Sigmoid colon (tissue), 7 donors: Measurements from ENCODE around the gene DUSP11. TPM values are rescaled to one million over a fixed set of nuclear protein-coding genes. Genes with fewer than 3 reads are reported as not detected.

Experiments used
- DNase-seq: peaks from one replicate; pipeline ENCODE4 v3.0.0-alpha.2; 2019
- H3K27ac ChIP-seq, 4 donors: fragments of 200-600 bp; sonication (generic); one replicate each; pipeline ENCODE4 v1.5.1; 2016 to 2019; ENCODE audit warnings: mild to moderate bottlenecking in 1 of 4
- H3K27me3 ChIP-seq, 3 donors: fragments of 200-600 bp; sonication (generic); one replicate each; pipeline ENCODE4 v1.5.1; 2019; ENCODE audit warnings: mild to moderate bottlenecking in 1 of 3
- H3K36me3 ChIP-seq, 4 donors: fragments of 200-600 bp; sonication (generic); one replicate each; pipeline ENCODE4 v1.5.1; 2016 to 2019
- H3K4me1 ChIP-seq, 4 donors: fragments of 200-600 bp; sonication (generic); one replicate each; pipeline ENCODE4 v1.5.1; 2017 to 2019
- H3K4me3 ChIP-seq, 4 donors: fragments of 200-600 bp; sonication (generic); one replicate each; pipeline ENCODE4 v1.5.1; 2017 to 2019; ENCODE audit warnings: mild to moderate bottlenecking in 2 of 4, moderate library complexity in 1 of 4
- H3K9me3 ChIP-seq, 4 donors: fragments of 200-600 bp in 3 of 4; sonication (generic) in 3 of 4; one replicate each; pipeline versions ENCODE4 v1.5.1 to v1.6.1; 2013 to 2019
- EP300 ChIP-seq, 4 donors: sonication (generic); formaldehyde crosslinking; IDR thresholded peaks; one replicate each; pipeline ENCODE4 v1.6.1; 2017; ENCODE audit warnings: antibody characterized with exemption in 4 of 4
- POLR2A ChIP-seq, 2 donors: fragments of 450-650 bp; IDR thresholded peaks; one replicate each; pipeline ENCODE4 v1.6.1; 2016; ENCODE audit warnings: antibody characterized with exemption in 2 of 2, mild to moderate bottlenecking in 2 of 2, moderate library complexity in 2 of 2
- POLR2AphosphoS5 ChIP-seq, 4 donors: sonication (generic); formaldehyde crosslinking; IDR thresholded peaks; one replicate each; pipeline ENCODE4 v1.6.1; 2017; ENCODE audit warnings: antibody characterized with exemption in 4 of 4
- WGBS, 2 donors: extraction: QIAGEN DNeasy Blood & Tissue Kit; methylation state at CpG; one replicate each; pipeline ENCODE4 v1.1.7; 2013; 5-methylcytosine and 5-hydroxymethylcytosine counted together
- intact Hi-C: fragments of 100-400 bp; cut with DNase I; formaldehyde crosslinking; loops from one replicate; pipeline ENCODE4 v1.15.1; 2023
- polyA plus RNA-seq, 3 donors: library from polyadenylated mRNA; stranded (reverse); fragments of 200-250 nt; gene quantifications; one replicate each; pipeline ENCODE4 v1.2.3, GENCODE V29; 2013
- total RNA-seq, 4 donors: library from RNA; depleted of rRNA; stranded (reverse); fragments of >200 nt; gene quantifications; one replicate each; pipeline ENCODE4 v1.1.0, GENCODE V29; 2016
- TF ChIP-seq, protein P1 (sequence below), 4 experiments: fragments of 450-650 bp in 3 of 4; fragments of 200-600 bp in 1 of 4; IDR thresholded peaks; one replicate each; pipeline ENCODE4 v1.5.1; 2016 to 2019; ENCODE audit warnings: antibody characterized with exemption in 4 of 4, mild to moderate bottlenecking in 3 of 4, moderate library complexity in 2 of 4
- donor health status: healthy with polysubstance abuse.
- donor health status: Bipolar disorder and iron deficiency.
- donor health status: healthy.

Gene DUSP11
- total and polyA plus RNA-seq, 7 donors, result 12.9 to 34.7 (median 25.3) TPM

DNA sequence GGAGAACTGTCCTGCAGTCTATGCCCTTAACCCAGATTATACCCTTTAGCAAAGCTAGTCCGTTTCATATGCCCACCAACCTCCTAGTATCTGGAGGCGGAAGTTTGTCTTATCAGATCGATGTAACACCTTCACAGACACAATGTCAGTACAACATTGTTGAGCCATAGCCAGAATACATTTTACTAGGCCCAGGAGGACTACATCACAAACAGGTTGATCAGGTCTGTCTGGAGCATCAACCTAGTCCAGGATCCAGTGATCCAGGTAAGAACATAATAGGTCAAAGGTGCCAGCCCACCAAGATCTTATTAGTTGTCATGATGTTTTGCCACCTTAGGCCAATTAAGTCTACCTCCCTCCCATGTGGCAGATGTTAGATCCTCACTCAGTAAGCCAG, 40.8 kb downstream of the DUSP11 start:
- 95 to 98% methylated on average over 3 of the region's 3 CpGs for WGBS, 2 donors
- intact Hi-C loops, result loop anchor here (5.0 to 10.0 kb wide), 3 partner anchors 354 to 718 kb away; partner anchors contain the start of genes ALMS1, CCT7, INO80B and PRADC1

DNA sequence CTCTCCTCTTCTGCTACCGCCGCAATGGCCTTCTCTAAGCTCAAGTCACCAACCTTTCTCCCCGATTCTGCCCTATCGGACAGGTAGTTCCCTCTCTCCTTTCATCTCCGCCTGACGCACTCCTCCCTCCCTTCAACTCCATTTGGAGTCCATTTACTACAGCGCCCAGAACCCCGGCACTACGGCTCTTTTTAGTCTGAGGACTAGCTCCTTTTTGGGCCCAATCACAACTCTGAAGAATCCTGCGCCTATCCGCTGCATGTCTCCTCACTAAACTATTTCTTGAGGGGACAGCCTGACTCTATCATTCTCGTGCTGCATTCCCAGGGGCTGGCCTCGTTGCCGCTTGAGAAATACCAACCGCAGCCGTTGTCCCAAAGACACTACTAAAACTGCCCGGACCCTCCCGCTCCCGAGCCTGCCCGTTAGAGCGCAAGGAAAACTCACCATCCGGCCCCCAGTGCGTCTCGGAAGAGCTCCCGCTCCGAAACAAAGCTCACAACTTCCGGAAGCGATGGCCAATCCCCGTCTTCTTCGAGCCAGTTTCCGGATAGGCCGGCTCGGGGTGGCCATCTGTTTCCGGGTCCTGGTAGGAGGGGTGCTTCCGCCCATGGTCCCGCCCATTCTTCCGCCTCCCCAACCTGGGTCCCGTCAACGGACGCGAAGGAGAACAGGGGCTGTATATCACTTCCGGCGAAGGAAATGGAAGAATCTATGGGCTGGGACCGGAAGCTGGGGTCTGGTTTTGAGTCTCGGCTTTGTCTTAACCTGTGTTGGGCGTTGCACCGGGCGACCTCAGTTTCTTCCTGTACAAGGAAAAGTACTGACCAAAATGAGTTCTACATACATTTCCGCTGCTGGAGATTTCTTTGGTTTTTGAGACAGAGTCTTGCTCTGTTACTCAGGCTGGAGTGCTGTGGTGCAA, 42.8 kb downstream of the DUSP11 start, which contains the start of gene TPRKB:
Gene TPRKB (minus strand): TSS at position 491 of the 925 bp plus-strand sequence. CDS start 2,776 bp downstream, outside the sequence.
- Histone ChIP-seq H3K27me3 (no peaks in the 10 kb centered on the region), H3K27ac (peak within 1 kb of the TSS; percentile 74 to 80 (median 80)), H3K36me3 (peaks cover 0 to 28% (median 6%) of the 10 kb centered on the region in 4 donors), H3K4me3 (peak within 1 kb of the TSS; percentile 66 to 83 (median 71)), H3K9me3 (no peaks in the 10 kb centered on the region), H3K4me1 (peaks cover 0 to 19% (median 14%) of the 10 kb centered on the region in 4 donors)
- 1 to 2% methylated on average over 49 of the region's 49 CpGs for WGBS, 2 donors
- TF ChIP-seq POLR2A (IDR thresholded peaks at IDR 0.05) (peak; percentile 35 to 39), POLR2AphosphoS5 (IDR thresholded peaks at IDR 0.05) (peak; percentile 64 to 90 (median 89)), EP300 (IDR thresholded peaks at IDR 0.05) (peak in 1 of 4 donors; percentile 33)
- TF ChIP-seq, protein P1, sequence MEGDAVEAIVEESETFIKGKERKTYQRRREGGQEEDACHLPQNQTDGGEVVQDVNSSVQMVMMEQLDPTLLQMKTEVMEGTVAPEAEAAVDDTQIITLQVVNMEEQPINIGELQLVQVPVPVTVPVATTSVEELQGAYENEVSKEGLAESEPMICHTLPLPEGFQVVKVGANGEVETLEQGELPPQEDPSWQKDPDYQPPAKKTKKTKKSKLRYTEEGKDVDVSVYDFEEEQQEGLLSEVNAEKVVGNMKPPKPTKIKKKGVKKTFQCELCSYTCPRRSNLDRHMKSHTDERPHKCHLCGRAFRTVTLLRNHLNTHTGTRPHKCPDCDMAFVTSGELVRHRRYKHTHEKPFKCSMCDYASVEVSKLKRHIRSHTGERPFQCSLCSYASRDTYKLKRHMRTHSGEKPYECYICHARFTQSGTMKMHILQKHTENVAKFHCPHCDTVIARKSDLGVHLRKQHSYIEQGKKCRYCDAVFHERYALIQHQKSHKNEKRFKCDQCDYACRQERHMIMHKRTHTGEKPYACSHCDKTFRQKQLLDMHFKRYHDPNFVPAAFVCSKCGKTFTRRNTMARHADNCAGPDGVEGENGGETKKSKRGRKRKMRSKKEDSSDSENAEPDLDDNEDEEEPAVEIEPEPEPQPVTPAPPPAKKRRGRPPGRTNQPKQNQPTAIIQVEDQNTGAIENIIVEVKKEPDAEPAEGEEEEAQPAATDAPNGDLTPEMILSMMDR (IDR thresholded peaks at IDR 0.05), result no peak
- DNase-seq, result peak; percentile 98
- intact Hi-C loops, result loop anchor here (5.0 to 10.0 kb wide), 3 partner anchors 352 to 720 kb away; partner anchors contain the start of genes ALMS1, CCT7, INO80B and PRADC1

More for the DNA sequence above, 40.8 kb downstream of the DUSP11 start:
- H3K27me3 ChIP-seq, result no peaks in the 10 kb centered on the region
- DNase-seq, result no peak
- no peaks in the 10 kb centered on the region for H3K9me3 ChIP-seq
- TF ChIP-seq, protein P1 (IDR thresholded peaks at IDR 0.05), result no peak
- TF ChIP-seq EP300 (IDR thresholded peaks at IDR 0.05) (no peak), POLR2A (IDR thresholded peaks at IDR 0.05) (no peak), POLR2AphosphoS5 (IDR thresholded peaks at IDR 0.05) (no peak)
- no peak overlapping the region for H3K27ac ChIP-seq
- peaks cover 0 to 13% (median 0%) of the 10 kb centered on the region in 4 donors for H3K36me3 ChIP-seq
- H3K4me3 ChIP-seq, result no peak overlapping the region
- peaks cover 0 to 19% (median 14%) of the 10 kb centered on the region in 4 donors for H3K4me1 ChIP-seq

GRCh38 chr2:73736378-73736777, 43.5 kb downstream of the DUSP11 start:
- H3K9me3 ChIP-seq, result no peaks in the 10 kb centered on the region
- H3K27ac ChIP-seq, result peak overlapping the region; percentile 74 to 80 (median 80)
- peak overlapping the region; percentile 66 to 83 (median 71) for H3K4me3 ChIP-seq
- intact Hi-C loops, result loop anchor here (5.0 to 10.0 kb wide), 3 partner anchors 352 to 721 kb away; partner anchors contain the start of genes ALMS1, CCT7, INO80B and PRADC1
- peaks cover 0 to 19% (median 14%) of the 10 kb centered on the region in 4 donors for H3K4me1 ChIP-seq
- WGBS, 2 donors, result 6 to 11% methylated on average over 8 of the region's 8 CpGs
- TF ChIP-seq POLR2A (IDR thresholded peaks at IDR 0.05) (no peak), POLR2AphosphoS5 (IDR thresholded peaks at IDR 0.05) (no peak), EP300 (IDR thresholded peaks at IDR 0.05) (no peak)
- TF ChIP-seq, protein P1 (IDR thresholded peaks at IDR 0.05), result no peak
- no peaks in the 10 kb centered on the region for H3K27me3 ChIP-seq
- DNase-seq, result no peak
- H3K36me3 ChIP-seq, result peaks cover 0 to 30% (median 10%) of the 10 kb centered on the region in 4 donors

- Histone ChIP-seq H3K4me1 (peaks cover 0 to 3% (median under 1%) of the 10 kb centered on the region in 4 donors), H3K4me3 (no peak overlapping the region), H3K9me3 (no peaks in the 10 kb centered on the region), H3K36me3 (peaks cover 3 to 60% (median 19%) of the 10 kb centered on the region in 4 donors), H3K27me3 (no peaks in the 10 kb centered on the region), H3K27ac (no peak overlapping the region)
- DNase-seq, result no peak
- intact Hi-C loops, result loop anchor here (10.0 kb wide), 2 partner anchors 346 to 496 kb away; partner anchors contain the start of genes ALMS1, CCT7 and PRADC1
- TF ChIP-seq, protein P1 (IDR thresholded peaks at IDR 0.05), result no peak
- TF ChIP-seq POLR2A (IDR thresholded peaks at IDR 0.05) (no peak), EP300 (IDR thresholded peaks at IDR 0.05) (no peak), POLR2AphosphoS5 (IDR thresholded peaks at IDR 0.05) (no peak)
- 87 to 90% methylated on average over 4 of the region's 4 CpGs for WGBS, 2 donors
Observed at GRCh38 chr2:73730810-73731209, 49.1 kb downstream of the DUSP11 start.
